ENCODE data around the gene ECE1.

Gene ECE1

DNA sequence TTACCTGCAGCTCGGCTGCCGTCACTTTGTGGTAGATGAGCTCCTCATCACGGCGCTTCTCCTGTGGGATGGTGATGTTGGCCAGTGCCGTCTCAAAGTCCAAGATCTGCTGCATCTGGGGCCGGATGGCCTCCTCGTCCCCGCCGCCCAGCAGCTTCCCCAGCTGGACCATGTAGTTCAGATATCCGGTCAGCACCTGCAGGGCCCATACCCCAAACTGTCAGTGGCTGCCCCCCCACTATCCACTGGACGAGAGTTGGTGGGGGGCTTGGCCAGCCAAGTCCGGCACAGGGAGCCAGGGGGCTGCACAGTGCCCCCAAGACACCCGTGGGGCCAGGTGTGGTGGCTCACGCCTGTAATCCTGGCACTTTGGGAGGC lies 34.3 kb downstream of the ECE1 start:
- Histone ChIP-seq H3K4me3 (ENCODE audit: low read depth in 1 of 5, low read length in 5 of 5) (no peak overlapping the region), H3K9ac (ENCODE audit: low read length in 5 of 5) (no peak overlapping the region), H3K4me1 (ENCODE audit: control insufficient read depth in 5 of 5, insufficient read depth in 5 of 5, low read length in 5 of 5) (peaks cover 3 to 30% (median 24%) of the 10 kb centered on the region in 5 donors), H3K36me3 (ENCODE audit: control insufficient read depth in 5 of 5, insufficient read depth in 5 of 5, low read length in 5 of 5) (peaks cover 0 to 86% (median 73%) of the 10 kb centered on the region in 5 donors), H3K27me3 (ENCODE audit: control insufficient read depth in 5 of 5, insufficient read depth in 4 of 5, low read length in 5 of 5) (no peaks in the 10 kb centered on the region), H3K9me3 (ENCODE audit: control insufficient read depth in 5 of 5, low read length in 5 of 5) (no peaks in the 10 kb centered on the region), H3K27ac (ENCODE audit: low read depth, low read length) (no peak overlapping the region)

DNA sequence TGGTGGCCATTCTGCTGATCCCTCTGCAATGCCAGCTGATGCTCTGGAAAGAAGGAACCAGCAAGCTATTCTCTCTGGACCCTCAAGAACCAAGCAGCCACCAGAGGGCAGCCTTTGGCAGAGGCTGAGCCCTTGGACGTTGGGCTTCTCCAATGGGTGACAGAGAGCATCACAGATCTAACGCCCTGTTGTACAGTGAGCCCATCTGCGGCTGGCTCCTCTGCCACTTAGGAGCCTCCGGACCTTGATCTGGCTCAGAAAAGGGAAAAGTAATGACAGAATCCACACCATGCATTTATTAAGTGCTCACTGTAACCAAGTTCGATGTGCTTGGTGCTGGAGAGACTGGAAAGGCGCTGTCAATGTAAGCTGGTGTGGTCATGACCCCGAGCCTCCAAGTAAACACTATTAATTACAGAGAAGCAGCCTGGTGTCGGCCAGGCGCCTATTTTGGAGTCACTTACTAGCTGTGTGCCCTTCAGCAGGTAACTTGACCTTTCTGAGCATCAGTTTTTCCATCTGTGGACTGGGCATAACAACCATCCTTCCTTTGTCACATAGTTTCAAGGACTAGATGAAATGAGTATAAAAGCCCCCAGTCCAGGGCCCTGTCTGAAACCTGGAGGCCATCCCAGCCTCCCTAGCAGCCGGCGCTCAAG lies 34.9 kb downstream of the ECE1 start:
- Histone ChIP-seq H3K36me3 (ENCODE audit: control insufficient read depth in 5 of 5, insufficient read depth in 5 of 5, low read length in 5 of 5) (peaks cover 0 to 85% (median 70%) of the 10 kb centered on the region in 5 donors), H3K27me3 (ENCODE audit: control insufficient read depth in 5 of 5, insufficient read depth in 4 of 5, low read length in 5 of 5) (no peaks in the 10 kb centered on the region), H3K27ac (ENCODE audit: low read depth, low read length) (peak overlapping the region; percentile 50), H3K4me1 (ENCODE audit: control insufficient read depth in 5 of 5, insufficient read depth in 5 of 5, low read length in 5 of 5) (peaks cover 2 to 28% (median 22%) of the 10 kb centered on the region in 5 donors), H3K4me3 (ENCODE audit: low read depth in 1 of 5, low read length in 5 of 5) (no peak overlapping the region), H3K9ac (ENCODE audit: low read length in 5 of 5) (no peak overlapping the region), H3K9me3 (ENCODE audit: control insufficient read depth in 5 of 5, low read length in 5 of 5) (no peaks in the 10 kb centered on the region)

DNA sequence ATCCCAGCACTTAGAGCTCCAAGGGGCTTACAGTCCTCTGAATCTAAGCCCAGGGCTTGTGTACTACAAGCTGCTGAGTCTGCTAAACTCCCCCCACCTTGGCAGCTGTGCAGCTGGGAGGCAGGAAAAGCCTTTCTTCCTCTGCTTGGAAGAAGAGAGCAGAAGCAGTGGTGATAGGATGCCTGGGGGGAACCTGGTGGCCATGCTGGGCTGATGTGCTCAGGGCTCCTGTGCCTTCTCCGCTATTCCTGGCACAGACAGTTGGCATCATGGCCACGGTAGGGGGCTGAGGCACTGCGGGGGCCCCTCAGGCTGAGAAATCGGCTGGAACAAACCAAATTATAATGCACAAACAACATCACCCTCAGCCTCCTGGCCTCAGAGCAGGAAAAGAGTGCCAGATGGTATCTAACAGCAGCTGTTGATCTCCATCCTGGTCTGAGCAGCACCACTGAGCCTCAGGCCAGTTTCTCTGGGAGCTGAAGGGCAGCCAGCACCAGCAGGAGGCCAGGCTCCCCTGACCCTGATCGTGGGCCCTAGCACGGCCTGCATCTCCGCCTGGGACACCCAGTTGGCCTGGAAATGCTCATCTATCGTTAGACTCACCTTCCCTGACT lies 35.8 kb downstream of the ECE1 start:
- H3K4me3 ChIP-seq (ENCODE audit: low read depth in 1 of 5, low read length in 5 of 5): no peak overlapping the region
- H3K27me3 ChIP-seq (ENCODE audit: control insufficient read depth in 5 of 5, insufficient read depth in 4 of 5, low read length in 5 of 5): no peaks in the 10 kb centered on the region
- H3K9me3 ChIP-seq (ENCODE audit: control insufficient read depth in 5 of 5, low read length in 5 of 5): no peaks in the 10 kb centered on the region
- peak overlapping the region; percentile 50 for H3K27ac ChIP-seq (ENCODE audit: low read depth, low read length)
- peaks cover 3 to 82% (median 66%) of the 10 kb centered on the region in 5 donors for H3K36me3 ChIP-seq (ENCODE audit: control insufficient read depth in 5 of 5, insufficient read depth in 5 of 5, low read length in 5 of 5)
- peak overlapping the region in 1 of 5 donors; percentile 22 for H3K9ac ChIP-seq (ENCODE audit: low read length in 5 of 5)
- peaks cover 2 to 28% (median 21%) of the 10 kb centered on the region in 5 donors for H3K4me1 ChIP-seq (ENCODE audit: control insufficient read depth in 5 of 5, insufficient read depth in 5 of 5, low read length in 5 of 5)

DNA sequence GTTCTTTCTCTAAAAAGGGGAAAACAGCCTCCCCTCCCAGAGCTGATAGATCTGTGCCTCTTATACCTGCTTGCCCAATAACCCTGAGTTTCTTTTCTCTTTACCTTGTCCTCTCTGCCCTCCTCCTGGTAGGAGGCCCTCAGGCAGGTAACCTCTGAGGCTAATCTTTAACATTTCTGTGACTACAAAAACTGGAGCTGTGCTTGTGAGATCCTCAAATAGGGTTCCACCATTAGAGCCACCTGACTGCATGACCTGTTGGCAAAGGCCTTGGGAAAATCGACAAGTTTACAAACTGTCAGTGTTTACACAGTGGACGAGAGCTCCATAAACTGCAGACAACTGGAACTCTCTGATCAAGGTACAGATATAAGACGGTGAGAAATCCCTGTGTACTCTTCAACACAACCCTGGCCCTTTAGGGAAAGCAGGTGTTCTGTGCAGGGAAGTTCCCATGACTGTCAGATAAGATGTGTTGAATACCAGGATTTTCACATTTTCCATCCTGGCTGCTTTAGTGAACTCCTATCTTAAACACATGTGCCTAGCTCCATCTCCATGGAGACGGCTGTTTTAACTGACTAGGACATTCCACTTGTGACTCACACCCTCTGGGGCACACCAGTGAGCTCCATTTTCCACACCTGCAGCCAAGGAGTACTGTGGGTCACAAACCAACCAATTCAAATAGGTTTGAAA lies 38.3 kb downstream of the ECE1 start:
- peaks cover 2 to 28% (median 21%) of the 10 kb centered on the region in 5 donors for H3K4me1 ChIP-seq (ENCODE audit: control insufficient read depth in 5 of 5, insufficient read depth in 5 of 5, low read length in 5 of 5)
- H3K9ac ChIP-seq (ENCODE audit: low read length in 5 of 5): peak overlapping the region in 1 of 5 donors; percentile 3
- no peak overlapping the region for H3K4me3 ChIP-seq (ENCODE audit: low read depth in 1 of 5, low read length in 5 of 5)
- H3K36me3 ChIP-seq (ENCODE audit: control insufficient read depth in 5 of 5, insufficient read depth in 5 of 5, low read length in 5 of 5): peaks cover 3 to 73% (median 58%) of the 10 kb centered on the region in 5 donors
- H3K27me3 ChIP-seq (ENCODE audit: control insufficient read depth in 5 of 5, insufficient read depth in 4 of 5, low read length in 5 of 5): no peaks in the 10 kb centered on the region
- H3K9me3 ChIP-seq (ENCODE audit: control insufficient read depth in 5 of 5, low read length in 5 of 5): no peaks in the 10 kb centered on the region
- H3K27ac ChIP-seq (ENCODE audit: low read depth, low read length): peak overlapping the region; percentile 76

DNA sequence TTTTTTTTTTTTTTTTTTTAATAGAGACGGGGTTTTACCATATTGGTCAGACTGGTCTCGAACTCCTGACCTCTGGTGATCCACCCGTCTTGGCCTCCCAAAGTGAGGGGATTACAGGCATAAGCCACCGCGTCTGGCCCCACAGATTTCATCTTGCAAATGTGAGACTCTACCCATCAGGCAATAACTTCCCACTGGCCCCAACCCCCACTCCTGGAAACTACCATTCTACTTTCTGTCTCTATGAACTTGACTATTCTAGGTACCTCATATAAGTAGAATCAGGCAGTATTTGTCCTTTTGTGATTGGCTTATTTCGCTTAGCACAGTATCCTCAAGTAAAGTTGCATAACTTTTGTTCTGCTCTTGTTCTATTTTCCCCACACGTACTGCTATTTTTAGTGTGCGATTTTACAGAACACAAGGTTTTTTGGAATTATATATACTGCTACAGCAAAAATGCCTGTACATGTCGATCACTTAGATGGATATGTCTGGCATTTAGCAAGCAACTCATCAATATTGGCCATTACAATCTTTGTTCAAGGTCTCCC lies 40.2 kb downstream of the ECE1 start:
- H3K36me3 ChIP-seq (ENCODE audit: control insufficient read depth in 5 of 5, insufficient read depth in 5 of 5, low read length in 5 of 5): peaks cover 6 to 70% (median 56%) of the 10 kb centered on the region in 5 donors
- H3K27ac ChIP-seq (ENCODE audit: low read depth, low read length): no peak overlapping the region
- no peaks in the 10 kb centered on the region for H3K27me3 ChIP-seq (ENCODE audit: control insufficient read depth in 5 of 5, insufficient read depth in 4 of 5, low read length in 5 of 5)
- H3K4me3 ChIP-seq (ENCODE audit: low read depth in 1 of 5, low read length in 5 of 5): no peak overlapping the region
- no peaks in the 10 kb centered on the region for H3K9me3 ChIP-seq (ENCODE audit: control insufficient read depth in 5 of 5, low read length in 5 of 5)
- H3K9ac ChIP-seq (ENCODE audit: low read length in 5 of 5): no peak overlapping the region
- H3K4me1 ChIP-seq (ENCODE audit: control insufficient read depth in 5 of 5, insufficient read depth in 5 of 5, low read length in 5 of 5): peaks cover 0 to 21% (median 15%) of the 10 kb centered on the region in 5 donors

DNA sequence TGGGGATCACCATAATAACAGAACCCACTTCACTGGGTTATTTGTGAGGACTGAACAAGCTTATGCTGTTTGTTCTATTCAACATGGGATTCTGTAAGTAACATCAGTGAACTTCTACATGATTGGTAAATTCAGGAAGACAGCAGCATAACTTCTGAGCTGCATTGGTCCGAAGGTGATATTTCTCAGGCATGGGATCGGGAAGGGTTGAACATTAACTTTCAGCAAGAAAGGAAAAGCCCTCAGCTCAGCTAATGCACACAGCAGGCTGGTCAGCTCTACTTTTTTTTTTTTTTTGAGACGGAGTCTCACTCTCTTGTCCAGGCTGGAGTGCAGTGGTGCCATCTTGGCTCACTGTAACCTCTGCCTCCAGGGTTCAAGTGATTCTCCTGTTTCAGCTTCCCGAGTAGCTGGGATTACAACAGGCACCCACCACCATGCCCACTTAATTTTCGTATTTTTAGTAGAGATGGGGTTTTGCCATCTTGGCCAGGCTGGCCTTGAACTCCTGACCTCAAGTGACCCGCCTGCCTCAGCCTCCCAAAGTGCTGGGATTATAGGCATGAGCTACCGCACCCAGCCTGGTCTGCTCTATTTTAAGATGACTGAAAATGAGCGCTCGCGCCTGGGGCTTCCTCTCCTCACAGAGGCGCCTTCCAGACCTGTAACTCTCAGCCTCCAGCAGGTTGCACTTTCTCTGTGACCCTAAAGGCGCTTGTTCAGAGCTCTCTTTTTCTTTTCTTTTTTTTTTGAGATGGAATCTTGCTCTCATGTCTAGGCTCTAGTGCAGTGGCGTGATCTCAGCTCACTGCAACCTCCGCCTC lies 42.2 kb downstream of the ECE1 start:
- H3K4me1 ChIP-seq (ENCODE audit: control insufficient read depth in 5 of 5, insufficient read depth in 5 of 5, low read length in 5 of 5): peaks cover 0 to 8% (median 3%) of the 10 kb centered on the region in 5 donors
- H3K9me3 ChIP-seq (ENCODE audit: control insufficient read depth in 5 of 5, low read length in 5 of 5): no peaks in the 10 kb centered on the region
- no peaks in the 10 kb centered on the region for H3K27me3 ChIP-seq (ENCODE audit: control insufficient read depth in 5 of 5, insufficient read depth in 4 of 5, low read length in 5 of 5)
- H3K27ac ChIP-seq (ENCODE audit: low read depth, low read length): no peak overlapping the region
- H3K9ac ChIP-seq (ENCODE audit: low read length in 5 of 5): no peak overlapping the region
- peaks cover 7 to 79% (median 64%) of the 10 kb centered on the region in 5 donors for H3K36me3 ChIP-seq (ENCODE audit: control insufficient read depth in 5 of 5, insufficient read depth in 5 of 5, low read length in 5 of 5)
- H3K4me3 ChIP-seq (ENCODE audit: low read depth in 1 of 5, low read length in 5 of 5): no peak overlapping the region

DNA sequence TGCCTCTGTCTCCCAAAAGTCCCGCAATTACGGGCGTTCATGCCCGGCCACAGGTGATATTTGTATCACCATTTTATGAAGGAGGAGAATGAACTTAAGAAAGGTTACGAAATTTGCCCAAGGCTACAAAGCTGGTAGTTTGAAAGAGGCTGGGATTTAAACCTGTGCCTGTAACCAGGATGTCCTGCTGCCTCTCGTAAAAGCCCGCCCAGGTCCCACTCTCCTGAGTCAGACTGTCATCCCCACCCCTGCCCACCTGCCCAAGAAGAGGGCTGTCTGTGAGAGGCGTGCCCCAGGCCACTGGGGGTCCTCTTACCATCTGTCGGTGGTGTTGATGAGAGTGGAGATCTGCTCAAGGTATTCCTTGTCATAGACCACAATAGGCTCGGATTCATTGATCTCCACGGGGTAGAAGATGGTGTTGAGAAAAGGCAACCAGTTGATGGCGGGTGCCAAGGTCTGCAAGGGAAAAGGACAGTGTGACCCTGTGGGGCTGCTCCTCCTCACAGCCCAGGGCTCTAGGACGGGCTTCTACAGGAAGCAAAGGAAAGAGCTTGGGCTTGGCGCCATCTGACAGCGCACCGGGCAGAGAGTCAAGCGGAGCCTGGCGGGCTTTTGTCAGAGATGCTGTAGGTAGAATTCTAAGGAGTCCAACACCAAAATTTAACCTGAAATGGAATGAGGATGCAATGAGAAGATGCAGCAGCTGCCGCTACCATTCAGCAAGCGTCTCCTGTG lies 43.2 kb downstream of the ECE1 start:
- Histone ChIP-seq H3K4me3 (ENCODE audit: low read depth in 1 of 5, low read length in 5 of 5) (no peak overlapping the region), H3K27ac (ENCODE audit: low read depth, low read length) (no peak overlapping the region), H3K27me3 (ENCODE audit: control insufficient read depth in 5 of 5, insufficient read depth in 4 of 5, low read length in 5 of 5) (no peaks in the 10 kb centered on the region), H3K9me3 (ENCODE audit: control insufficient read depth in 5 of 5, low read length in 5 of 5) (no peaks in the 10 kb centered on the region), H3K36me3 (ENCODE audit: control insufficient read depth in 5 of 5, insufficient read depth in 5 of 5, low read length in 5 of 5) (peaks cover 9 to 82% (median 72%) of the 10 kb centered on the region in 5 donors), H3K4me1 (ENCODE audit: control insufficient read depth in 5 of 5, insufficient read depth in 5 of 5, low read length in 5 of 5) (peaks cover 0 to 3% (median 0%) of the 10 kb centered on the region in 5 donors), H3K9ac (ENCODE audit: low read length in 5 of 5) (no peak overlapping the region)

DNA sequence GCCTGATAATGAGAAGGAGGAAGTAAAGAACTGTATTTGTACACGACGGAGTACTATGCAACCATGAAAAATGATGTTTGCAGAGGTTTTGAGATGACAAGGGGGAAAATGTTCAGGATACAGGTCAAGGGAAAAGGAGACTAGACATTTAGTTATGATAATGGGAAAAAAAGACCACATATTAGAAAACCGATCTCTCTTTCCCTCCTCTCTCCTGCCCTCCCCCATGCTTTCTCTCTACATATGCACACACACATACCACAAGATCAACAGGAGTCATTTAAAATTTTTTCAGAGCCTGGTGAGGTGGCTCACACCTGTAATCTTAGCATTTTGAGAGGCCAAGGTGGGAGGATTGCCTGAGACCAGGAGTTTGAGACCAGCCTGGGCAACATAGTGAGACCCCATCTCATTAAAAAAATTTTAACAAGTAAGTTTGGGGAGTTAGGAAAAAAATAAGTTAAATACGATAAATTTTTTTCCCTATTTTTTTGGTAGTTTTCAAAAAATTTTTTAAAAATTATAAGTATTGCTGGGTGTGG lies 44.5 kb downstream of the ECE1 start:
- Histone ChIP-seq H3K9ac (ENCODE audit: low read length in 5 of 5) (no peak overlapping the region), H3K4me3 (ENCODE audit: low read depth in 1 of 5, low read length in 5 of 5) (no peak overlapping the region), H3K9me3 (ENCODE audit: control insufficient read depth in 5 of 5, low read length in 5 of 5) (no peaks in the 10 kb centered on the region), H3K4me1 (ENCODE audit: control insufficient read depth in 5 of 5, insufficient read depth in 5 of 5, low read length in 5 of 5) (no peaks in the 10 kb centered on the region), H3K27ac (ENCODE audit: low read depth, low read length) (no peak overlapping the region), H3K36me3 (ENCODE audit: control insufficient read depth in 5 of 5, insufficient read depth in 5 of 5, low read length in 5 of 5) (peaks cover 9 to 82% (median 76%) of the 10 kb centered on the region in 5 donors), H3K27me3 (ENCODE audit: control insufficient read depth in 5 of 5, insufficient read depth in 4 of 5, low read length in 5 of 5) (no peaks in the 10 kb centered on the region)

All from subcutaneous abdominal adipose tissue (tissue), 5 donors.